Stimulated activated CD8-positive, alpha-beta memory T cell treated with anti-CD3 and anti-CD28 coated beads, Interleukin-7, amount 100 ng/mL, for 4 hours (primary cell): ENCODE measurements around the gene MRAP.
A peak's percentile ranks its signal among the peaks of the same experiment; 100 is the strongest.
"Not testable (repeated sequence)": the region's sequence is repeated elsewhere in the genome, so short reads cannot be mapped to it uniquely, and the experiment has no call there.

Experiments used
- DNase-seq, 2 donors: peaks; one replicate each; pipeline ENCODE4 v3.0.0-alpha.2; 2020; ENCODE audit warnings: low read depth in 2 of 2

The MRAP gene

GRCh38 chr21:32298658-32299081 lies at the start of gene MRAP:
TSS of gene MRAP (plus strand) at chr21:32298855. CDS start at chr21:32298972, 117 bp downstream.
- no peak for DNase-seq

- DNase-seq = no peak
Observed at GRCh38 chr21:32249511-32250280, 49.0 kb upstream of the MRAP start.

- DNase-seq = no peak
Observed at GRCh38 chr21:32252136-32252535, 46.5 kb upstream of the MRAP start.

GRCh38 chr21:32253215-32253641 lies 45.4 kb upstream of the MRAP start:
- no peak for DNase-seq

GRCh38 chr21:32256251-32256650 lies 42.4 kb upstream of the MRAP start:
- no peak for DNase-seq

GRCh38 chr21:32256873-32257620 lies 41.6 kb upstream of the MRAP start:
- no peak for DNase-seq

GRCh38 chr21:32257962-32258785 lies 40.5 kb upstream of the MRAP start:
- no peak for DNase-seq

GRCh38 chr21:32258786-32259048 lies 39.9 kb upstream of the MRAP start:
- DNase-seq = not testable (repeated sequence)

GRCh38 chr21:32260130-32260529 lies 38.5 kb upstream of the MRAP start:
- DNase-seq = no peak

GRCh38 chr21:32261929-32262328 lies 36.7 kb upstream of the MRAP start:
- no peak for DNase-seq

- not testable (repeated sequence) for DNase-seq
Observed at GRCh38 chr21:32265321-32265720, 33.3 kb upstream of the MRAP start.

GRCh38 chr21:32270748-32271147 lies 27.9 kb upstream of the MRAP start:
- no peak for DNase-seq

GRCh38 chr21:32276671-32277070 lies 22.0 kb upstream of the MRAP start:
- no peak for DNase-seq

- no peak for DNase-seq
Observed at GRCh38 chr21:32278103-32278502, 20.6 kb upstream of the MRAP start.

- DNase-seq = peak; percentile 96 to 98
Observed at GRCh38 chr21:32278518-32279376, 19.9 kb upstream of the MRAP start, which contains the start of gene MIS18A. TSS of gene MIS18A (minus strand) at chr21:32279049. CDS start at chr21:32279014, 35 bp downstream.

- DNase-seq = no peak
Observed at GRCh38 chr21:32279377-32279680, 19.3 kb upstream of the MRAP start.

GRCh38 chr21:32281531-32281930 lies 17.1 kb upstream of the MRAP start:
- no peak for DNase-seq

GRCh38 chr21:32282992-32283391 lies 15.7 kb upstream of the MRAP start:
- no peak for DNase-seq

GRCh38 chr21:32285476-32285875 lies 13.2 kb upstream of the MRAP start:
- DNase-seq = no peak

GRCh38 chr21:32297449-32297848 lies 1.2 kb upstream of the MRAP start:
- no peak for DNase-seq

GRCh38 chr21:32298148-32298559 lies 501 bp upstream of the MRAP start:
- no peak for DNase-seq

- no peak for DNase-seq
Observed at GRCh38 chr21:32299695-32300094, 1.0 kb downstream of the MRAP start.
